Endothelial cell of umbilical vein (primary cell): ENCODE results near the gene TTC9. TPM values are rescaled to one million over a fixed set of nuclear protein-coding genes. Genes with fewer than 3 reads are reported as not detected.

Experiments used
- BruUV-seq: library from RNA; stranded (reverse); fragments of 400-500 nt; replicated peaks from 2 replicates; lab custom pipeline; 2021; lab: Mats Ljungman, UMichigan
- CTCF ChIA-PET: fragments of 300-600, 350-600 bp; sonication (Branson Sonifier 250); formaldehyde crosslinking; loops from one replicate; lab custom pipeline; 2021; ENCODE audit warnings: antibody characterized with exemption, inconsistent platforms; lab: Charles Lee
- POLR2A ChIA-PET: fragments of 300-600, 350-600 bp; sonication (Branson Sonifier 250); formaldehyde crosslinking; loops from one replicate; lab custom pipeline; 2021; ENCODE audit warnings: antibody characterized with exemption, inconsistent platforms; lab: Charles Lee
- DNase-seq: peaks from one replicate; pipeline ENCODE4 v3.0.0-alpha.2; 2011; ENCODE audit warnings: low read depth, low spot score
- FAIRE-seq: peaks from 2 replicates; lab custom pipeline; 2011; peaks lifted over from hg19 to GRCh38; lab: Jason Lieb, UNC
- H2AFZ ChIP-seq: 2 replicates; pipeline ENCODE4 v1.6.0; 2012; ENCODE audit warnings: low read depth, low read length, control low read depth, inconsistent platforms
- H3K27ac ChIP-seq: 2 replicates; pipeline ENCODE4 v1.5.1; 2011; ENCODE audit warnings: low read depth, mild to moderate bottlenecking, control low read depth, low read length, moderate library complexity; ENCODE audit not compliant: insufficient read depth
- H3K27me3 ChIP-seq, 2 experiments: 2 replicates each; pipeline versions ENCODE4 v1.6.0 to v1.6.1; 2011; ENCODE audit warnings: low read length in 2 of 2, mixed read lengths in 1 of 2; ENCODE audit not compliant: control insufficient read depth in 2 of 2, insufficient read depth in 2 of 2
- H3K36me3 ChIP-seq, 2 experiments: 2 replicates in 1 of 2; 3 replicates in 1 of 2; pipeline ENCODE4 v1.5.1; 2011; ENCODE audit warnings: low read length in 2 of 2, mild to moderate bottlenecking in 1 of 2, moderate library complexity in 1 of 2; ENCODE audit not compliant: control insufficient read depth in 2 of 2, insufficient read depth in 2 of 2; ENCODE audit errors: extremely low read depth in 1 of 2
- H3K4me1 ChIP-seq: 3 replicates; pipeline ENCODE4 v1.5.1; 2011; ENCODE audit warnings: mild to moderate bottlenecking, low read length; ENCODE audit not compliant: control insufficient read depth, insufficient read depth; ENCODE audit errors: extremely low read depth
- H3K4me2 ChIP-seq: 2 replicates; pipeline ENCODE4 v1.6.1; 2011; ENCODE audit warnings: low read length, control low read depth, mixed read lengths; ENCODE audit not compliant: insufficient read depth
- H3K4me3 ChIP-seq, 3 experiments: fragments of 200-600 bp in 1 of 3; sonication (generic), shearing (Covaris generic) in 1 of 3; replicated peaks in 1 of 3; 2 replicates each; pipeline ENCODE4 v1.5.1; 2011 to 2016; ENCODE audit warnings: control low read depth in 3 of 3, low read length in 3 of 3, mild to moderate bottlenecking in 2 of 3, inconsistent platforms in 1 of 3, low read depth in 1 of 3, moderate library complexity in 1 of 3; ENCODE audit not compliant: insufficient read depth in 1 of 3
- H3K79me2 ChIP-seq: 2 replicates; pipeline ENCODE4 v1.6.0; 2012; ENCODE audit warnings: low read length, inconsistent platforms; ENCODE audit not compliant: control insufficient read depth, insufficient read depth
- H3K9ac ChIP-seq: replicated peaks from 2 replicates; pipeline ENCODE3; 2011; ENCODE audit warnings: low read length, control low read depth; ENCODE audit not compliant: insufficient read depth; ENCODE audit errors: extremely low read depth
- H3K9me1 ChIP-seq: replicated peaks from 3 replicates; pipeline ENCODE4 v1.6.0; 2011; ENCODE audit warnings: mild to moderate bottlenecking, low read length; ENCODE audit not compliant: control insufficient read depth, insufficient read depth; ENCODE audit errors: extremely low read depth
- H3K9me3 ChIP-seq: replicated peaks from 2 replicates; pipeline ENCODE4 v1.5.1; 2012; ENCODE audit warnings: low read length, inconsistent platforms; ENCODE audit not compliant: control insufficient read depth, insufficient read depth
- H4K20me1 ChIP-seq: replicated peaks from 2 replicates; pipeline ENCODE3; 2011; ENCODE audit warnings: mild to moderate bottlenecking, low read length; ENCODE audit not compliant: control insufficient read depth, insufficient read depth; ENCODE audit errors: extremely low read depth
- CTCF ChIP-seq, 2 donors: IDR thresholded peaks; 1 replicate in 1 of 2; 2 replicates in 1 of 2; pipeline ENCODE4 v1.5.1; 2011; ENCODE audit warnings: low read length in 2 of 2, mild to moderate bottlenecking in 2 of 2, moderate library complexity in 2 of 2, control low read depth in 1 of 2, inconsistent platforms in 1 of 2, low read depth in 1 of 2; ENCODE audit not compliant: insufficient read depth in 1 of 2; ENCODE audit errors: extremely low read depth in 1 of 2
- EZH2 ChIP-seq: IDR thresholded peaks from 2 replicates; pipeline ENCODE4 v1.6.1; 2012; ENCODE audit warnings: borderline replicate concordance, low read depth, mild to moderate bottlenecking, moderate library complexity, low read length, inconsistent platforms; ENCODE audit not compliant: severe bottlenecking
- FOS ChIP-seq: IDR thresholded peaks from 2 replicates; pipeline ENCODE4 v1.6.1; 2011; ENCODE audit warnings: mild to moderate bottlenecking, low read length, moderate library complexity, borderline replicate concordance; ENCODE audit not compliant: insufficient read depth
- GATA2 ChIP-seq: IDR thresholded peaks from 2 replicates; pipeline ENCODE4 v1.7.0; 2011; ENCODE audit warnings: low read depth, mild to moderate bottlenecking, moderate library complexity, mixed read lengths, low read length; ENCODE audit not compliant: insufficient read length, insufficient read depth
- JUN ChIP-seq: IDR thresholded peaks from 2 replicates; pipeline ENCODE4 v1.6.1; 2011; ENCODE audit warnings: borderline replicate concordance, low read depth; ENCODE audit not compliant: insufficient read length, insufficient read depth
- MAX ChIP-seq: IDR thresholded peaks from 2 replicates; pipeline ENCODE4 v1.6.1; 2011; ENCODE audit not compliant: insufficient read depth, insufficient read length
- MYC ChIP-seq: IDR thresholded peaks from one replicate; pipeline ENCODE4 v1.6.1; 2011; ENCODE audit warnings: mild to moderate bottlenecking, low read depth, low read length
- POLR2A ChIP-seq: IDR thresholded peaks from 2 replicates; pipeline ENCODE4 v1.6.1; 2012; ENCODE audit warnings: low read depth, mild to moderate bottlenecking, control low read depth, low read length
- POLR2AphosphoS5 ChIP-seq: IDR thresholded peaks from 2 replicates; pipeline ENCODE4 v1.6.1; 2012; ENCODE audit warnings: low read depth, mild to moderate bottlenecking, control low read depth, low read length, moderate library complexity; ENCODE audit not compliant: insufficient read depth
- dilution Hi-C: fragments of 300-500 bp; cut with MboI; formaldehyde crosslinking; loops from one replicate; pipeline ENCODE4 v1.15.0; 2019; ENCODE audit warnings: low sequenced_read_pairs; ENCODE audit not compliant: extremely low pct_ligation_motif_present
- intact Hi-C: fragments of 100-400 bp; cut with micrococcal nuclease; formaldehyde crosslinking; loops from one replicate; pipeline ENCODE4 v1.10.0; 2022
- polyA plus RNA-seq, 4 experiments: library from polyadenylated mRNA; depleted of rRNA in 3 of 4; stranded (reverse) in 3 of 4; unstranded in 1 of 4; fragments of >200 nt; gene quantifications; 2 replicates each; pipeline versions ENCODE4 v1.2.1 to v1.2.3, GENCODE V29; 2011 to 2012; ENCODE audit warnings: missing spikeins in 1 of 4
- total RNA-seq: library from RNA; stranded (reverse); gene quantifications from 2 replicates; pipeline ENCODE4 v1.2.3, GENCODE V29; 2021

TTC9 gene
- total and polyA plus RNA-seq, 2 donors (not counting 3 experiments of a cell fraction or from before 2014, with no cell fraction given): 0.06 TPM; not detected in 1

GRCh38 chr14:70599345-70599744 lies 42.4 kb upstream of the TTC9 start:
- intact Hi-C loops (no loop called here), dilution Hi-C loops (no loop called here)
- no peaks in the 10 kb centered on the region for H3K9me3 ChIP-seq
- H2AFZ ChIP-seq: no peak overlapping the region
- peaks cover 0 to 12% of the 10 kb centered on the region in 2 experiments for H3K36me3 ChIP-seq
- POLR2A ChIA-PET: no interaction called here
- peaks cover 36% of the 10 kb centered on the region for H3K79me2 ChIP-seq
- FAIRE-seq (no peak), DNase-seq (no peak)
- no peaks in the 10 kb centered on the region for H3K9me1 ChIP-seq
- peak overlapping the region in 2 of 3 experiments; percentile 86 to 98 for H3K4me3 ChIP-seq
- no peak overlapping the region for H3K9ac ChIP-seq
- H3K4me1 ChIP-seq: peaks cover 13% of the 10 kb centered on the region
- TF ChIP-seq CTCF (IDR thresholded peaks at IDR 0.05; ENCODE audit: extremely low read depth in 1 of 2, insufficient read depth in 1 of 2, low read depth in 1 of 2, low read length in 2 of 2): no peak
- no peak for TF ChIP-seq JUN
- TF ChIP-seq GATA2: no peak
- no peak for TF ChIP-seq EZH2
- TF ChIP-seq POLR2AphosphoS5: no peak
- no peak for TF ChIP-seq FOS
- TF ChIP-seq MAX: no peak
- TF ChIP-seq POLR2A: no peak
- TF ChIP-seq MYC: no peak
- H3K27ac ChIP-seq: no peak overlapping the region
- BruUV-seq: no TSS peak
- no peaks in the 10 kb centered on the region for H3K27me3 ChIP-seq
- H4K20me1 ChIP-seq: no peaks in the 10 kb centered on the region
- CTCF ChIA-PET: no interaction called here
- peak overlapping the region; percentile 99 for H3K4me2 ChIP-seq
